ENCODE results near the gene TMEM248.

- TF ChIP-seq CTCF (IDR thresholded peaks at IDR 0.05) (no peak), POLR2A (IDR thresholded peaks at IDR 0.05) (no peak)
Measured at GRCh38 chr7:66953044-66953427, 32.0 kb downstream of the TMEM248 start.

Measured in lower leg skin (tissue), 3 donors.